HL-60/S4 treated with phorbol 12-myristate 13-acetate at 8.2 ng/mL for 4 days and 3 days (cell line): ENCODE measurements around the gene LRRTM4.
"Not testable (repeated sequence)": the region's sequence is repeated elsewhere in the genome, so short reads cannot be mapped to it uniquely, and the experiment has no call there.

Experiments
- in situ Hi-C: fragments of 300-500 bp; cut with MboI; formaldehyde crosslinking; loops from 2 replicates; pipeline ENCODE4 v1.15.0; 2022; ENCODE audit warnings: low sequenced_read_pairs

Gene LRRTM4

GRCh38 chr2:76793647-76794334 is 728.4 kb downstream of the LRRTM4 start:
- in situ Hi-C loops, result no loop called here

GRCh38 chr2:76781313-76781712 is 740.9 kb downstream of the LRRTM4 start:
- in situ Hi-C loops, result not testable (repeated sequence)

- in situ Hi-C loops, result no loop called here
Observed at GRCh38 chr2:76763276-76763675, 758.9 kb downstream of the LRRTM4 start.

DNA sequence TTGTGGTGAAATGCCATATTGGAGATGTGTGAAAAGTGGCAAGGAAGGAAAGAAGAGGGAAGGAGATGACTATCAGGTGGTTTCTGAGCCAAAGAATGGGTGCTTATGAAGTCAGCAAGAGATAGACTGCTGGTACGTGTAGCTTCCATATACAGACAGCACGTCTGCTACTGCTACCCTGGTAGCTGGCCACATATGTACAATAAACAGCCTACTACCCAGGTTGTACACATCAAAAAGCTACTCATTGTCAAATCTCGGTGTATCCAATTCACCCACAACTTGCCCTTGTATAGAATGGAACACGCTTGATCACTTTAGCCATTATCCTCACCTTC is 761.8 kb downstream of the LRRTM4 start:
- in situ Hi-C loops, result no loop called here

DNA sequence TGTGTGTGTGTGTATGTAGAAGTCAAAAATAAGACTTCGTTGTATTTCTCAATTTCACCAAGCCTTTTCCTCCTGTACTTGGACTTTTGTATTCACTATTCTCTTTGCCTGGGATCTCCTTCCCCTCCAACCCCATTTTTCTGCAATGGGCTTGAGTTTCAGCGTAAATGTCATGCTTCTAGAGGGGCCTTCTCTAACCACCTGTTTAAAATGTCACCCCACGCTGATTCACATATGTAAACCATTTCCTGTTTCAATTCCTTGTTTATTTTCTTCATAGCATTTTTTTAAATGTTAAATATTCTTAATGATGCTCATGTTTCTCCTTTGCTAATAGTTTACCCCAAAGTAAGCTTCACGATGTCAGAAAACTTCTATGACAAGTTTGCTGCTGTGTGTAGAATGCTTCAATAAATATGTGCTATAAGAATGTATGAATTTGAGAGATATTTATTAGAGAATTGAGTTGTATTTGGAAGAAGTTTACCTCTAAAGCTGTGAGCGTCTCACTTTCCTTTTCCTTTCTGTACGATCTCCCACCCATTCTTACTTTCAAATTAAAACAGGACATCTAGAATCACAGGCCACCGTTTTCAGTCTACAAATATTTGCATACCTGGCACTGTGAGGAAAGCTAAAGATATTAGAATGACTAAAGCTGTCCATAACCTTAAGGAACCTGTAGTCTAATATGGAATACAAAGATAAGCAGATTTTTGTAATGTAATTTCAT is 762.4 kb downstream of the LRRTM4 start:
- in situ Hi-C loops, result no loop called here

DNA sequence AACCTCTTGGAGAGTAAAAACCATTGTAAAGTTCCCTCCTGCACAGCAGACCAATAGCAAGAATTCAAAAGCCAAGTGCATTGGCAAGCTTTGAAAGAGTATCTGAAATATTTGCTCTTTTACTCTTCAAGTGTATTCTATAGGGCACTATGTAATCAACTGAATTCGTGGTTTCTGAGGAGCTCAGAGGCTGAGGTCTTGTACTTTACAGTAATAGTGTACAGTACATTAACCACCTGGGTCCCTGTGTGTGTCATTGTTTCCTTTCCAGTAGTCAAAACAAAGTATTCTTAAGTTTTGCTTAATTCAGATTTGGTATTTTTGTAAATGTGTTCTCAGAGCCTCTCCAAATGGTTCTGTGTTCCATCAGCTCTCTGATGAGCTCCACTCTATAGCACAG is 769.7 kb downstream of the LRRTM4 start:
- in situ Hi-C loops, result no loop called here

- in situ Hi-C loops, result no loop called here
Observed at GRCh38 chr2:76749858-76750257, 772.3 kb downstream of the LRRTM4 start.

DNA sequence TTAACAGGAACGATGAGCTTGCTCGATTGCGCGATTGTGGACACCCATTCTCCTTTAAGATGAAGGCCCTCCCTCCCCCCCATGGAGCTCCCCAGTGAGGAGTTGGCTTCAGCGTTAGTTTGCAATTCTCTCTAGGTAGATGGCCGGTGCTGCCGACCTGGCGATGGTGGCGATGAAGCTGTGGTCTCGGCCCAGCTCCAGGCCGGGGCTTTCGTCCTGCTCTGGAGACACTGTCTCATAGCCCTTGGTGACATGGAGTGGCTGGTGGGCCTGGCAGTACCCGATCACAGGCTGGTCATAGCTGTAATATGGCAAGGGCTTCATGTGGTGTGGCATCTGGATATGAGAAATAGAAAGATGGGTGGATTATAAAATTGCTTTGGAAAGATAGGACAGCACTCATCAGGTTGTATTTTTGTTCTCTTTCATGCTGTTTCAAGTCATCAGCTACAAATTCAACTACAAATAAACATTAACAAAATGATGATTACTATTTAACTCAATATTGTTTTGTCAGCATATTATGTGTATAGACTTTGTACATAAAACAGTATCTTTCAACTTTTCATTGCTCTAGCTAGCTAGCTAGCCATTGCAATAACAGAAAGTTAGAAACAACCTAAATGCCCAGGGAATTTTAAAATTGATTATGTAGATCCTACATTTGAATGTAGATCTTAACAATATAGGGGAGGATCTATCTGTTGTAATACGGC is 773.4 kb downstream of the LRRTM4 start:
- in situ Hi-C loops, result no loop called here

DNA sequence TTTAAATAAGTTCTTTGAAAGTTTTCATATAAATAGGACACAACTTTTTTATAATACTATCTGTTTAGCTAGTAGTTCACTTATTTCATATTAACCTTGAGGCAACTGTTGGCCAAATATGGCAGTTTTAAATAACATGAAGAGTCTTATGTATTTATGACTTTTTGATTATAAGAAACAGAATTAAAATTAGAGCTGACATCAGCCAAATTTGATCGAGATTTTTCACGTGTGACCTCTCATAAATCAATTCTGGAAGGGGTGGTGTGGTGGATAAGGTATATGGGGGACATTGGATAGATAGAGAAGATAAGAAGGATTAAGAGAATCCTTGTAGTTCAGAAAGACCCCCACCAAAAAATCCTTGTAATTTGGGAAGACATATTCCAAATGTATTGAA is 776.6 kb downstream of the LRRTM4 start:
- in situ Hi-C loops, result no loop called here

DNA sequence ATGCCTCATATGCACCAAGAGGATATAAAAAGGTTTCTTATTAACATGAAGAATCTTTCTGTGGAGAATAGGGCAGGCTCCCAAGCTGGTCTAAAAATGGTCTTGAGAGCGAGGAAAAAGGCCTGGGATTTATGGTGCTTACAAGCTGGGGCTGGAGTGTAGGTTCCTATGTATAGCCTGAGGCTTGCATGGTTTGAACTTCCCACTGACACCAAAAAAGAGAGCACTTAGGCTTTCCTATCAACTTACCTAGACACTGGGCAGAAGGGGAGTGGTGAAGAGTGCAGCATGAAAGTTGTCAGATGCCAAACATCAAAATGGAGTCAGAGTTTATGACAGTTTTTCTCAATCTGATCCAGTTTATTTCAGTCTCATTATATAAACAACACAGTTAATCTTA is 784.6 kb downstream of the LRRTM4 start:
- in situ Hi-C loops, result no loop called here

- in situ Hi-C loops, result no loop called here
Observed at GRCh38 chr2:76733736-76734135, 788.4 kb downstream of the LRRTM4 start.

DNA sequence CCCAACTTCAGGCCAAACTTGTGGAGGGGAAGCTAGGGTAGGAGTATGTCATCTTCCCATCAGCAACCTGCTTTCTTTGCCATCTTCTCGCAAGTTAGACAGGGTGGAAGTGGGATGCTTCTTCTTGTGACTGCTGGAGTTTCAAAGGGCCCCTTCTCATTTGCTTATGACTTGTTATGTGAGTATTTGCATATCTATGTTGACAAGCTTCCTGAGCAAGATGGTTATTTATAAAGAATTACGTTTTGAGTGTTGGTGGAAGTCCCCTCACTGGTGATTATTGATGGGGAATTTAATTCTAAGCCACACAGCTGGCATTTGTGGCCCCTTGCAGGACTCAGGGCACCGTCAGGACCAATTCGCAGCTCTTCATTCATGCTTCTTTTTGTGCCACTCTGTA is 791.0 kb downstream of the LRRTM4 start:
- in situ Hi-C loops, result no loop called here

GRCh38 chr2:76730021-76730420 is 792.2 kb downstream of the LRRTM4 start:
- in situ Hi-C loops, result no loop called here

DNA sequence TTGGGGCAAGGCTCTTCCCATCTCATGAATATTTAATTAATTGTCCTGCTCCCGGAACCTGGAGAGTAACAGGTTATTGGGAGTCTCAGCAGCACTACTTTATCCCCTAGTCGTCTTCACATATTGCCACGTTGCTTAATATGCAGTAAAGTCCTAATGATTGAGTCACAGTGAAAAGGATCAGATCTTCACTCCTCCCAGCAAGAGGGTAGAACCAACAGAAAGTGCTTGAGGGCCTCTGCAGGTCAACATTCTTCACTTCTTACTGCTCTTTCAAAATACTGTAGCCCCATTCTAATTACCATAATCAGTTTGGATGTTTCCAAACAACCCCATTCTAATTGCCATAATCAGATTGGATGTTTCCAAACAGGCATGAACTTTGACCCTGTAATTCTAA is 801.0 kb downstream of the LRRTM4 start:
- in situ Hi-C loops, result no loop called here

DNA sequence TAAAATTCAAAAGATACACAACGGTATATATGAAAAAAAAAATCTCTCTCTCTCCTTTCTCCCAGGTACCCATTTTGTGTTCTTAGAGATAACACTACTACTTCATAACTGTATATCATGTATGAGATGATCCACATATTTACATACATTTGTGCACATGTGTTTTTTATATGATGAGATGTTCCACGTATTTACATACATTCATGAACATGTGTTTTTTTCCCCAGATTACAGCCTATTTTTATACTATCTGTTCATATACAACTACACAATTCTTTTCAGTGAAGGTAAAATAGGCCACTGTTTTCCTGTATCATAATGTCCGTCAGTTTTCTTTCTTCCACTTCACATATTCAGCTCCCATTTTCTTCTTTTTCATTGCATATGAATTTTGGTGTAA is 808.9 kb downstream of the LRRTM4 start:
- in situ Hi-C loops, result no loop called here

GRCh38 chr2:76711490-76711889 is 810.7 kb downstream of the LRRTM4 start:
- in situ Hi-C loops, result no loop called here

DNA sequence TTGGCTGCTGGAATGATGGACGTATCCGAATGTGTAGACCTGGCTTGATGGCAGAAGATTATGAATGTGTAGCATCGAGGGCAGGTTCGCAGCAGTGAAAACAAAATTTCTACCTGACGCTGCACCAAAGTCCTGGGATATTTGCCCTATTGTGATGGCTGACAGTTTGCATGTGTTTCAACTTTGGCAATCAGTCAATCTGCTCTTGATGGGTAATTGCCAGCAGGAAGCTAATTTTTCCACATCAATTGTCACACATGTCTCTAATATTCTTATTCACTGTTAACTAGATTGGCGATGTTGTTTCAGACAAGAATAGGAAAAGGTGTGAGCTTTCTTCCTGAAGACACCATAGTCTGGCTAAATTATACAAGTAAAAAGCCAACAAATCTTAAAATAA is 821.3 kb downstream of the LRRTM4 start:
- in situ Hi-C loops, result no loop called here

DNA sequence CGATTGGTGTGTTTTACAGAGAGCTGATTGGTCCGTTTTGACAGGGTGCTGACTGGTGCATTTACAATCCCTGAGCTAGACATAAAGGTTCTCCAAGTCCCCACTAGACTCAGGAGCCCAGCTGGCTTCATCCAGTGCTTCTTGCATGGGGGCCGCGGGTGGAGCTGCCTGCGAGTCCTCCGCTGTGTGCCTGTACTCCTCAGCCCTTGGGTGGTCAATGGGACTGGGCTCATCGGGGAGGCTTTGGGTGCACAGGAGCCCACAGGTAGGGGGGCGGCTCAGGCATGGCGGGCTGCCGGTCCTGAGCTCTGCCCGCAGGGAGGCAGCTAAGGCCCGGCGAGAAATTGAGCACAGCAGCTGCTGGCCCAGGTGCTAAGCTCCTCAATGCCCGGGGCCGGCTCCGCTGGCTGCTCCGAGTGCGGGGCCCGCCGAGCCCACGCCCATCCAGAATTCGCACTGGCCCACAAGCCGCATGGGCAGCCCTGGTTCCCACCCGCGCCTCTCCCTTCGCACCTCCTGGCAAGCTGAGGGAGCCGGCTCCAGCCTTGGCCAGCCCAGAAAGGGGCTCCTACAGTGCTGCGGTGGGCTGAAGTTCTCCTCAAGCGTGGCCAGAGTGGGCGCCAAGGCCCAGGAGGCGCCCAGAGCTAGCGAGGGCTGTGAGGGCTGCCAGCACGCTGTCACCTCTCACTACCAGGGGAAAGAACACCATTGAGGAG is 824.0 kb downstream of the LRRTM4 start:
- in situ Hi-C loops, result not testable (repeated sequence)
